ENCODE data around the gene BAZ1A. TPM values are rescaled to one million over a fixed set of nuclear protein-coding genes. Genes with fewer than 3 reads are reported as not detected.
A peak's percentile ranks its signal among the peaks of the same experiment; 100 is the strongest.

BAZ1A gene
- total and polyA plus RNA-seq, 9 of the 15 experiments (the other 6 are each of a cell fraction or from before 2014, with no cell fraction given), result 22.0 to 71.2 (median 39.1) TPM

GRCh38 chr14:34714320-34715126 is 160.6 kb downstream of the BAZ1A start, which contains the start of gene CFL2 (continued):
- peak; percentile 22; the same call in 1 of the 2 replicates for TF ChIP-seq MYC (IDR thresholded peaks at IDR 0.05; ENCODE audit: low read depth, low read length)
- no peak for TF ChIP-seq MYC (CRISPR knock-in tag; IDR thresholded peaks at IDR 0.05; ENCODE audit: borderline replicate concordance, low read depth)
- TF ChIP-seq RB1 (IDR thresholded peaks at IDR 0.05; ENCODE audit: low read depth), result 0 out of 2 replicates have a peak, but pooled peaks have one; percentile 39
- TF ChIP-seq GABPB1 (CRISPR knock-in tag; IDR thresholded peaks at IDR 0.05), result 0 out of 2 replicates have a peak, but pooled peaks have one; percentile 6
- TF ChIP-seq RBBP5 (IDR thresholded peaks at IDR 0.05; ENCODE audit: borderline replicate concordance, insufficient read depth, low read length, poor library complexity, severe bottlenecking), result peak; percentile 67
- peak; percentile 70 for TF ChIP-seq ZNF740 (CRISPR knock-in tag; IDR thresholded peaks at IDR 0.05)
- TF ChIP-seq ZNF740 (tag; IDR thresholded peaks at IDR 0.05), result no peak
- TF ChIP-seq EP400 (IDR thresholded peaks at IDR 0.05), result no peak
- TF ChIP-seq POLR2A (conservative IDR thresholded peaks at IDR 0.05), result peak; percentile 68
- 0 out of 2 replicates have a peak, but pooled peaks have one; percentile 41 for TF ChIP-seq MTA3 (IDR thresholded peaks at IDR 0.05; ENCODE audit: borderline replicate concordance)
- TF ChIP-seq SUPT5H (IDR thresholded peaks at IDR 0.05), result peak; percentile 58; the same call in 1 of the 2 replicates
- peak; percentile 63 to 77; a peak in 3 of 4 replicates for TF ChIP-seq MAZ (CRISPR knock-in tag; conservative IDR thresholded peaks at IDR 0.05 in 1 of 2, IDR thresholded peaks at IDR 0.05 in 1 of 2)
- TF ChIP-seq MITF (IDR thresholded peaks at IDR 0.05), result peak; percentile 33; the same call in 1 of the 2 replicates
- TF ChIP-seq RNF2 (IDR thresholded peaks at IDR 0.05), result no peak
- TF ChIP-seq ZNF134 (CRISPR knock-in tag; conservative IDR thresholded peaks at IDR 0.05), result no peak
- TF ChIP-seq UBTF (IDR thresholded peaks at IDR 0.05; ENCODE audit: borderline replicate concordance in 1 of 2, low read depth in 2 of 2, low read length in 2 of 2), result 0 out of 4 replicates have a peak, but pooled peaks of 1 of the 2 experiments have one; percentile 19
- TF ChIP-seq CBX5 (IDR thresholded peaks at IDR 0.05; ENCODE audit: borderline replicate concordance, low read depth), result no peak
